Motor neuron (in vitro differentiated cells): Measurements from ENCODE around the gene ABHD16B. TPM values are rescaled to one million over a fixed set of nuclear protein-coding genes. Genes with fewer than 3 reads are reported as not detected.

Source experiments
- ATAC-seq, 8 experiments: fragments of 200-7000 bp; cut with Tn5 transposase; replicated peaks in 6 of 8; 2 replicates each; pipeline ENCODE4 v1.8.0; 2021; ENCODE audit warnings: mild to moderate bottlenecking in 8 of 8, moderate library complexity in 8 of 8
- H3K27ac ChIP-seq, 2 donors: fragments of 250-450 bp; sonication (Bioruptor Pico); 2 replicates each; pipeline ENCODE4 v1.9.0; 2021; ENCODE audit warnings: antibody characterized with exemption in 2 of 2, mild to moderate bottlenecking in 2 of 2, moderate library complexity in 1 of 2
- H3K4me1 ChIP-seq, 2 donors: fragments of 250-450 bp; sonication (Bioruptor Pico); replicated peaks in 1 of 2; 2 replicates each; pipeline ENCODE4 v1.6.1; 2021; ENCODE audit warnings: antibody characterized with exemption in 2 of 2, mild to moderate bottlenecking in 2 of 2, moderate library complexity in 1 of 2
- H3K4me3 ChIP-seq, 5 donors: fragments of 250-450 bp; sonication (Bioruptor Pico); 2 replicates each; pipeline ENCODE4 v1.9.0; 2021; ENCODE audit warnings: antibody characterized with exemption in 5 of 5, mild to moderate bottlenecking in 5 of 5, moderate library complexity in 4 of 5
- WGBS, 10 experiments: fragments of 450-650 bp; shearing (Covaris generic); methylation state at CpG; one replicate each; pipeline ENCODE4 v1.0.0; 2022; 5-methylcytosine and 5-hydroxymethylcytosine counted together
- in situ Hi-C, 9 experiments: fragments of 400-800 bp; cut with MboI; loops; one replicate each; pipeline ENCODE4 v1.15.0; 2021; ENCODE audit warnings: low sequenced_read_pairs in 9 of 9, low pct_unique_long_range_greater_than_20kb in 2 of 9; ENCODE audit not compliant: unreplicated experiment in 9 of 9
- total RNA-seq, 8 experiments: library from RNA; unstranded; fragments of 300-600 nt; gene quantifications; 2 replicates each; pipeline versions ENCODE4 v1.2.3 to v1.2.4, GENCODE V29; 2022

The ABHD16B gene
- total RNA-seq, 8 experiments from 2014 or later: 0.60 TPM; not detected in 7

DNA sequence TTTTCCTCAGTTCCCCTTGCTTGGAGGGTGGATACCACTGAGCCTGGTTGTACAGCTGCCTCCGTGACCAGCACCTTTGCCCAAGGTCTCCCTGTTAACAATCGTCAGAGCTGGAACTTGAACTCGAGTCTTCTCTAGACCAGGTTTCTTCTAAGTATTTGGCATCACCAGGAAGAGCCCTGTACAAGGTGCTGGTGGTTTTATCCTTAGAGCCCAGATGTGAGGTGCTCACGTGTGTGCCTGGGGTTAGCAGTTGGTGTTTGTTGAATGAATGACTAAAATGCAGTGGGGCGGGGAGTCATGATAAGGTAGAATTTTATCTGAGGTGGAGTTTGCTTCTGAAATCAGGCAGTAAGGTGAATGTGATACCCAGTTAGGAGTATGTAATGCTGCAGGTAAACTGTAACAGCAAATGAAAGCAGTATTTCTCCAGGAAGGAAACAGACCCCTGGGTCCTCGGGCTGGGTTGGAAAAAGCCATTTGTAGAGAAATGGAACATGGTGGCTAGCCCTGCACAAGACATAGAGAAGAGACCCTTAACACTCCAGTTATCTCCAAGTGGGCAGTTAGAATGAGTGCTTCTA is 36.8 kb downstream of the ABHD16B start:
- H3K4me1 ChIP-seq: peaks cover 7 to 20% of the 10 kb centered on the region in 2 donors
- 82 to 100% (median 95%) methylated on average over 1 to 6 of the region's 6 CpGs; no CpG with 5 or more reads in 2 of the 10 experiments for WGBS, 10 experiments
- ATAC-seq: no peak
- H3K27ac ChIP-seq: no peak overlapping the region
- in situ Hi-C loops: no loop called here
- no peak overlapping the region for H3K4me3 ChIP-seq

DNA sequence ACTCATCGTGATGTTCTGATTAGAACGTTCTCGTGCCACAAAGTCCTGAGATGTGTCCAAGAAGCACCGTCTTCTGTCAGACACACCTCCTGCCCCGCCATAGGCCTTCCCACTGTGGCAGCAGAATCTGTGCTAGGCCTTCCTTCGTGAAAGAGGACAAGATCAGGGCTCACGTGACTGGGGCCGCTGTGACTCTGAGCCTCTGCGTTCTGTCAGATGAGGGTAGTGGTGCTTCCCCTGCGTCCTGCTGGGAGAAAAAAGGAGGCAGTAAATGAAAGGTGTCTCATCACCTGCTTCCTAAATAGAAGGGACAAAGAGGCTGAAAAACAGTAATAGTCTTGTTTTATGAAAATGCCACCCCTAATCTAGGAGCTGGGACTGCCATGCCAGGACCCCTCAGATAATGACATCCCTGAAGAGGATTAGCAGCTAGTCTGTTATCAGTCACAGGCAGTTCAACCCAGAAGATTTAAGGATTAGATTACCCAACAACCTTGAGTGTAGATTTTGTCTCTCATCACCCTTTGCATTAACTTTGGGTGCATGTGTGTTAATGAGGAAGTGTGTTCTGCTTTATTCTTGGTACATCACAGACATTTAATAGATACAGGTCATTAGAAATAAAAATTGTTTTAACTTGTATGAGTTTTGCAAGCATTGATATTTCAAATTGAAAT is 37.7 kb downstream of the ABHD16B start:
- Histone ChIP-seq H3K27ac (no peak overlapping the region), H3K4me3 (no peak overlapping the region), H3K4me1 (peaks cover 7 to 17% of the 10 kb centered on the region in 2 donors)
- in situ Hi-C loops: no loop called here
- no peak for ATAC-seq
- 80 to 100% (median 85%) methylated on average over 1 to 8 of the region's 10 CpGs; no CpG with 5 or more reads in 4 of the 10 experiments for WGBS, 10 experiments

DNA sequence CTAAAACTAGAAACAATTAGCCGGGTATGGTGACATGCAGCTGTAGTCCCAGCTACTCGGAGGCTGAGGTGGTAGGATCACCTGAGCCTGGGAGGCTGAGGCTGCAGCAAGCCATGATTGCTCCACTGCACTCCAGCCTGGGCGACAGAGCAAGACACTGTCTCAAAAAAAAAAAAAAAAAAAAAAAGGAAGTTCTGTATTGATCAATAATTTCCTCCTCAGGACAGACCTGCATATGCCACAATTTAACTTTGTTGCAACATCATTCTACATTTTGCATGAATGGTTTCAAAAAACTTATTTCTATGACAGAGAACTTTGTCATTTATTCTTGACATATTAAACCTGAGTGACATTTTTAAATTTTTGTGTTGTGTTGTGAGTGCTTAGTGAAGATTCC is 39.1 kb downstream of the ABHD16B start:
- 60 to 100% (median 93%) methylated on average over 1 to 2 of the region's 3 CpGs; no CpG with 5 or more reads in 5 of the 10 experiments for WGBS, 10 experiments
- no peak for ATAC-seq
- Histone ChIP-seq H3K4me1 (peaks cover 7 to 15% of the 10 kb centered on the region in 2 donors), H3K27ac (no peak overlapping the region), H3K4me3 (no peak overlapping the region)
- in situ Hi-C loops: no loop called here

DNA sequence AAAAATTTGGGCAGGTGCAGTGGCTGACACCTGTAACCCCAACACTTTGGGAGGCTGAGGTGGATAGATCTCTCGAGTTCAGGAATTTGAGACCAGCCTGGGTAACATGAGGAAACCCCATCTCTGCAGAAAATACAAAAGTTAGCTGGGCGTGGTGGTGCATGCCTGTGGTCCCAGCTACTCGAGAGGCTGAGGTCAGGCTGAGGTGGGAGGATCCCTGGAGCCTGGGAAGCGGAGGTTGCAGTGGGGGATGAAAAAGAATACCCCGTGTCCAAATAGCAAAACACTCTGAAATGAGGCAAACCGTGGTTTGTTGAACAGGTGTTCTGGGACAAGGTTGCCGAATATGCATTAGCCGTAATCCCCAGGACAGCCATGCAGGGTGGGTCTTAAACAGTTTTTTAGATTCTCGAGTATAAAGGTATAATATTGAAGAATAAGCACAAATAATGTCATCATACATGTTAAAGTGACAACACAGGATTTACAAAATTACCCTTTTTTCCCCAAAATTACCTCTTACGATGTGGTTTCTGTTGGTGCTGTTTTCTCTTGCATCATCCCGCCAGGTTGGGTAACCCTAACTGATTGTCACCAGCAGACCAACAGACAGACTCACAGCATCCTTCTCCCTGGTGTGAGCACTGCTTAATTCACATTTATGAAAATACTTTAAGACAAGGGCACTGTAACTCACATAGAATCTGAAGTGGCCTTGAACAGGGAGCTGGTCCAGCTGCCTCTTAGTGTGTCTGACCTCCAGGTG is 42.7 kb downstream of the ABHD16B start:
- 78 to 100% (median 94%) methylated on average over 1 to 10 of the region's 11 CpGs for WGBS, 10 experiments
- no peak for ATAC-seq
- no peak overlapping the region for H3K27ac ChIP-seq
- H3K4me3 ChIP-seq: no peak overlapping the region
- H3K4me1 ChIP-seq: no peaks in the 10 kb centered on the region
- in situ Hi-C loops: no loop called here

DNA sequence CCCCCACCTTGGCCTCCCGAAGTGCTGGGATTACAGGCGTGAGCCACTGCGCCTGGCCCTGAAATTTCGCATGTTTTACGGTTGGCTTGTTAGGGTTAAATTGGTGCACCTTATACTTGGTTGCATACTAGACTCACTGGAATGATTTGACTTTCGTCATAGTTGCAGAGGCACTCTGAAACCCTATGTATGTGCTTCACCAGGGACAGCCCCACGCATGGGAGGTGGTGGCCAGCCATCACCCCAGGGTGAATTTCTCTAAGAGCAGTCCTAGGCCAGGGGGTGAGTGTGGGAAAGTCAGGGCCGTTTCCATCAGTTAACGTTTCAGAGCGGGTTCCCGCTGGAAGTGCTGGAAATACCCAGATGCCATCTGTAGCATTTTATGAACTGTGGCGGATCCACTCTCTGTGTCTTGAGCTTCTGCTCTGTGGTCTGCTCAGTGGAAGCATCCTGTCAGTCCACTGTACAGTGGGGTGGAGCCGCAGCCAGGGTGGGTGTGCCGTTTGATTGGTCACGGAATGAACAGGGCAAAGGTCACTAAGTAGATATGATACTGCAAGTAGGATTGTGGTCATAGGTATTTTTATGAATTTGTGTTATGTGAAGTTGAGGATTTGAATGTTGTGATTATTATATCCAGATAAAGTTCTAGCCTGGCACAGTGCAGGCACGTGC is 46.8 kb downstream of the ABHD16B start:
- no peak overlapping the region for H3K4me3 ChIP-seq
- 21 to 94% (median 86%) methylated on average over 2 to 12 of the region's 16 CpGs; no CpG with 5 or more reads in 3 of the 10 experiments for whole genome bisulfite sequencing, 10 experiments
- in situ Hi-C loops: no loop called here
- no peaks in the 10 kb centered on the region for H3K4me1 ChIP-seq
- no peak overlapping the region for H3K27ac ChIP-seq
- ATAC-seq: peak in 2 of 8 experiments; percentile 22 to 64

DNA sequence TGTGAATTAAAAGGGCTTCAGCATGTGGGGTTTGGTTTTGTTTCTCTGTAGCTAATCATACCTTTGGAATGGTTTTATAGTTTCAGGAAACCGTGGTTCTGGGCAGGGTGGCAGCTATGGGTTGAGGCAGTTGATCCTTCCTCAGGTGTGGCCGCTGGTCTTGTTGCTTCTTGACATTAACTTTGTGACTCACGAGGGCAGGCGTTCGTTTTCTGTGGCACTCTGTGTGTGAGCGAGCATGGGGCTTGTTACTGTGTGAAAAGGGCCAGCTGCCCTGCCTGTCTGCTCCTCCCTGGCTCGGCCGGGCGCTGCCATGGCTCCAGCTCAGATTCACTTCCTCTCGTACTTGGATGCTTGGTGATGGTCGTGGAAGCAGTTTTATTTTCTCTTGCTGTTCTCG is 49.9 kb downstream of the ABHD16B start:
- ATAC-seq: peak in 3 of 8 experiments; percentile 45 to 84 (median 83)
- WGBS, 10 experiments: 0 to 91% (median 83%) methylated on average over 1 to 9 of the region's 12 CpGs; no CpG with 5 or more reads in 3 of the 10 experiments
- no peaks in the 10 kb centered on the region for H3K4me1 ChIP-seq
- no peak overlapping the region for H3K27ac ChIP-seq
- in situ Hi-C loops: no loop called here
- H3K4me3 ChIP-seq: no peak overlapping the region

Other genes starting within 250 kb of the ABHD16B start
- 10 to 100 TPM in 2 of 8 experiments, 1 to 10 TPM in 6; 5.6 to 11.8 (median 8.4) TPM for gene GMEB2, start 234.4 kb upstream of the ABHD16B start, total RNA-seq
- 100 to 1,000 TPM in 2 of 8 experiments, 10 to 100 TPM in 6; 14.5 to 155 (median 69.2) TPM for gene STMN3, start 208.1 kb upstream of the ABHD16B start, total RNA-seq
- gene RTEL1, start 203.2 kb upstream of the ABHD16B start, total RNA-seq: 10 to 100 TPM in 5 of 8 experiments, 1 to 10 TPM in 3; 5.9 to 30.7 (median 11.0) TPM
- gene TNFRSF6B, start 164.8 kb upstream of the ABHD16B start, total RNA-seq: 1 to 10 TPM in 1 of 8 experiments, under 1 TPM in 4, not detected in 3; 0.22 to 1.1 (median 0.69) TPM
- gene ARFRP1, start 153.5 kb upstream of the ABHD16B start, total RNA-seq: 10 to 100 TPM; 22.7 to 45.5 (median 35.1) TPM
- 10 to 100 TPM; 10.4 to 28.3 (median 15.7) TPM for gene ZGPAT, start 153.5 kb upstream of the ABHD16B start, total RNA-seq
- gene LIME1, start 124.8 kb upstream of the ABHD16B start, total RNA-seq: 1 to 10 TPM; 2.5 to 8.8 (median 3.9) TPM
- gene SLC2A4RG, start 121.7 kb upstream of the ABHD16B start, total RNA-seq: 10 to 100 TPM; 19.8 to 57.5 (median 36.4) TPM
- gene ZBTB46, start 30.2 kb upstream of the ABHD16B start, total RNA-seq: 10 to 100 TPM in 5 of 8 experiments, 1 to 10 TPM in 3; 2.2 to 23.5 (median 16.2) TPM
- gene TPD52L2, start 3.8 kb downstream of the ABHD16B start, total RNA-seq: 100 to 1,000 TPM in 1 of 8 experiments, 10 to 100 TPM in 7; 41.3 to 108 (median 70.4) TPM
- 10 to 100 TPM; 31.7 to 80.7 (median 41.5) TPM for gene DNAJC5, start 33.6 kb downstream of the ABHD16B start, total RNA-seq
- 10 to 100 TPM; 15.5 to 59.3 (median 24.6) TPM for gene UCKL1, start 94.9 kb downstream of the ABHD16B start, total RNA-seq
- gene ZNF512B, start 108.4 kb downstream of the ABHD16B start, total RNA-seq: 10 to 100 TPM in 7 of 8 experiments, 1 to 10 TPM in 1; 9.3 to 27.9 (median 16.3) TPM
- 1 to 10 TPM in 7 of 8 experiments, under 1 TPM in 1; 0.51 to 9.5 (median 6.1) TPM for gene SAMD10, start 118.1 kb downstream of the ABHD16B start, total RNA-seq
- gene PRPF6, start 119.6 kb downstream of the ABHD16B start, total RNA-seq: 10 to 100 TPM; 38.2 to 97.9 (median 64.2) TPM
- gene C20orf204, start 174.7 kb downstream of the ABHD16B start, total RNA-seq: 1 to 10 TPM in 4 of 8 experiments, under 1 TPM in 4; 0.61 to 2.5 (median 1.0) TPM
- under 1 TPM in 6 of 8 experiments, not detected in 2; 0.05 to 0.54 (median 0.21) TPM for gene SOX18, start 188.1 kb downstream of the ABHD16B start, total RNA-seq
- gene TCEA2, start 201.7 kb downstream of the ABHD16B start, total RNA-seq: 10 to 100 TPM; 22.4 to 70.3 (median 37.1) TPM
- gene RGS19, start 218.0 kb downstream of the ABHD16B start, total RNA-seq: 1 to 10 TPM in 7 of 8 experiments, under 1 TPM in 1; 0.92 to 8.8 (median 3.3) TPM
- gene OPRL1, start 218.6 kb downstream of the ABHD16B start, total RNA-seq: 1 to 10 TPM in 4 of 8 experiments, under 1 TPM in 4; 0.15 to 3.1 (median 1.5) TPM
- gene LKAAEAR1, start 222.9 kb downstream of the ABHD16B start, total RNA-seq: under 1 TPM in 2 of 8 experiments, not detected in 6; 0.52 to 0.76 TPM
- 1 to 10 TPM in 1 of 8 experiments, under 1 TPM in 3, not detected in 4; 0.11 to 1.3 (median 0.48) TPM for gene NPBWR2, start 246.1 kb downstream of the ABHD16B start, total RNA-seq